ENCODE data around the gene DHX9.

- TF ChIP-seq POLR2A (IDR thresholded peaks at IDR 0.05), result no peak
- no peak for TF ChIP-seq CTCF (IDR thresholded peaks at IDR 0.05)
- no peak for TF ChIP-seq POLR2AphosphoS5 (IDR thresholded peaks at IDR 0.05)
- no peak for TF ChIP-seq EP300 (IDR thresholded peaks at IDR 0.05; ENCODE audit: low read depth)
Observed at GRCh38 chr1:182823220-182823619, 15.9 kb upstream of the DHX9 start.
